GM10248 (cell line): ENCODE measurements around the gene DPYSL5.

Source experiments
- CTCF ChIA-PET: fragments of 300-600 bp; sonication (Branson Sonifier 250); formaldehyde crosslinking; extraction: SDS; loops from one replicate; lab custom pipeline; 2021; ENCODE audit warnings: antibody characterized with exemption; lab: Yijun Ruan, JAX
- POLR2A ChIA-PET: fragments of 350-650 bp; sonication (Branson Sonifier 250); formaldehyde crosslinking; extraction: SDS; loops from one replicate; lab custom pipeline; 2020; ENCODE audit warnings: antibody characterized with exemption; lab: Yijun Ruan, JAX
- DNase-seq: peaks from one replicate; pipeline ENCODE4 v3.0.0; 2012; ENCODE audit errors: extremely low spot score
- CTCF ChIP-seq: IDR thresholded peaks from 2 replicates; pipeline ENCODE4 v1.5.1; 2012; ENCODE audit warnings: mild to moderate bottlenecking, low read depth; ENCODE audit errors: extremely low read depth, missing control alignments, control extremely low read depth

The DPYSL5 gene

GRCh38 chr2:26870585-26871095 lies 22.7 kb downstream of the DPYSL5 start:
- no peak for TF ChIP-seq CTCF
- ChIA-PET POLR2A (no interaction called here), CTCF (interaction anchor here (1.5 kb wide), 1 partner anchor 27 kb away, joined by 4 read pairs; no protein-coding TSS in a partner anchor)
- DNase-seq = no peak

- ChIA-PET POLR2A (no interaction called here), CTCF (no interaction called here)
- no peak for DNase-seq
These were observed 25.5 kb downstream of the DPYSL5 start for GRCh38 chr2:26873286-26873983.

GRCh38 chr2:26874514-26874913 lies 26.6 kb downstream of the DPYSL5 start:
- no peak for DNase-seq
- no peak for TF ChIP-seq CTCF
- ChIA-PET CTCF (no interaction called here), POLR2A (no interaction called here)

More at GRCh38 chr2:26873286-26873983, 25.5 kb downstream of the DPYSL5 start:
- TF ChIP-seq CTCF = no peak

- POLR2A ChIA-PET = interaction anchor here (0.5 kb wide), 1 partner anchor 37 kb away, joined by 3 read pairs; no protein-coding TSS in a partner anchor
- CTCF ChIA-PET = no interaction called here
- no peak for DNase-seq
- TF ChIP-seq CTCF = no peak
These were observed 27.2 kb downstream of the DPYSL5 start for GRCh38 chr2:26875065-26875634.

GRCh38 chr2:26875808-26876207 lies 27.9 kb downstream of the DPYSL5 start:
- POLR2A ChIA-PET = interaction anchor here (0.5 kb wide), 1 partner anchor 38 kb away, joined by 3 read pairs; no protein-coding TSS in a partner anchor
- no peak for TF ChIP-seq CTCF
- DNase-seq = no peak
- CTCF ChIA-PET = no interaction called here

GRCh38 chr2:26876260-26876659 lies 28.3 kb downstream of the DPYSL5 start:
- no peak for DNase-seq
- POLR2A ChIA-PET = no interaction called here
- TF ChIP-seq CTCF = no peak
- CTCF ChIA-PET = no interaction called here
